K562 (cell line): ENCODE results near the gene GOLT1A. TPM values are rescaled to one million over a fixed set of nuclear protein-coding genes. Genes with fewer than 3 reads are reported as not detected.

ENCODE experiments used
- BCOR ChIP-seq: fragments of 450-650 bp; IDR thresholded peaks from 2 replicates; pipeline ENCODE4 v1.6.1; 2016
- CGGBP1 ChIP-seq: fragments of 250-450 bp; sonication (Bioruptor Pico); IDR thresholded peaks from 2 replicates; pipeline ENCODE4 v1.9.0; 2021; ENCODE audit warnings: mild to moderate bottlenecking
- CUX1 ChIP-seq: fragments of 200-800 bp; sonication (Bioruptor generic); IDR thresholded peaks from 2 replicates; pipeline ENCODE4 v1.6.1; 2016; ENCODE audit warnings: missing genetic modification characterization, missing compliant biosample characterization
- DEAF1 ChIP-seq: fragments of 450-650 bp; formaldehyde crosslinking; IDR thresholded peaks from 2 replicates; pipeline ENCODE4 v1.4.0; 2020; ENCODE audit warnings: mild to moderate bottlenecking, moderate library complexity
- GABPA ChIP-seq: fragments of 200-800 bp; sonication (Bioruptor generic); conservative IDR thresholded peaks from 2 replicates; pipeline ENCODE4 v1.6.1; 2016; ENCODE audit warnings: low read depth, missing genetic modification characterization, missing compliant biosample characterization
- MXD1 ChIP-seq: fragments of 250-450 bp; sonication (Bioruptor Pico); IDR thresholded peaks from 2 replicates; pipeline ENCODE4 v1.8.0; 2021; ENCODE audit warnings: borderline replicate concordance, mild to moderate bottlenecking, moderate library complexity; ENCODE audit not compliant: poor library complexity, severe bottlenecking
- NRF1 ChIP-seq, 2 experiments: fragments of 450-650 bp; IDR thresholded peaks in 1 of 2; conservative IDR thresholded peaks in 1 of 2; 2 replicates each; pipeline ENCODE4 v1.6.1; 2014; ENCODE audit warnings: mild to moderate bottlenecking in 2 of 2
- PKNOX1 ChIP-seq: fragments of 450-650 bp; IDR thresholded peaks from 2 replicates; pipeline ENCODE4 v1.6.1; 2016
- RFX5 ChIP-seq: IDR thresholded peaks from 2 replicates; pipeline ENCODE4 v1.6.1; 2011; ENCODE audit warnings: low read depth, mild to moderate bottlenecking, improper control_type of control experiment, low read length
- RUNX1 ChIP-seq: sonication (generic); IDR thresholded peaks from 2 replicates; pipeline ENCODE4 v1.6.1; 2016; ENCODE audit warnings: antibody characterized with exemption, low read depth
- SAFB ChIP-seq: fragments of 200-400 bp; formaldehyde crosslinking; IDR thresholded peaks from 2 replicates; pipeline ENCODE4 v1.6.1; 2017; ENCODE audit warnings: low read depth, low read length, borderline replicate concordance
- TCF3 ChIP-seq: sonication (generic); formaldehyde crosslinking; IDR thresholded peaks from 2 replicates; pipeline ENCODE4 v1.4.0; 2020; ENCODE audit warnings: mild to moderate bottlenecking, missing genetic modification reagents
- TFE3 ChIP-seq: fragments of 450-650 bp; formaldehyde crosslinking; IDR thresholded peaks from 2 replicates; pipeline ENCODE4 v1.4.0; 2020; ENCODE audit warnings: mild to moderate bottlenecking, mixed read lengths
- ZNF280A ChIP-seq: fragments of 450-650 bp; IDR thresholded peaks from 2 replicates; pipeline ENCODE4 v1.6.1; 2018; ENCODE audit warnings: mild to moderate bottlenecking, low read depth; ENCODE audit not compliant: partially characterized antibody
- ZNF384 ChIP-seq: IDR thresholded peaks from 2 replicates; pipeline ENCODE4 v1.6.1; 2012; ENCODE audit warnings: low read depth, low read length, improper control_type of control experiment
- polyA plus RNA-seq, 8 experiments: library from polyadenylated mRNA; depleted of rRNA in 4 of 8; stranded (reverse) in 5 of 8; unstranded in 3 of 8; fragments of >200 nt; fragmentation: Nextera tagmentation in 2 of 8; fragmentation: Illumina TruSeq in 1 of 8; extraction: Ambion mirVana in 2 of 8; extraction: Trizol in 1 of 8; gene quantifications; 2 replicates each; pipeline versions ENCODE4 v1.2.1 to v1.2.3, GENCODE V29; 2011 to 2014; ENCODE audit warnings: inconsistent platforms in 1 of 8, missing spikeins in 1 of 8
- total RNA-seq, 7 experiments: library from RNA; depleted of rRNA in 6 of 7; stranded (reverse); fragments of >200 nt in 6 of 7; fragmentation: Illumina TruSeq in 2 of 7; extraction: Trizol in 2 of 7; gene quantifications; 2 replicates each; pipeline versions ENCODE4 v1.2.1 to v1.2.3, GENCODE V29; 2011 to 2021; ENCODE audit warnings: low replicate concordance in 1 of 7

Gene GOLT1A
- total and polyA plus RNA-seq, 9 of the 15 experiments (the other 6 are each of a cell fraction or from before 2014, with no cell fraction given): not detected

GRCh38 chr1:204206121-204206520 lies 7.7 kb downstream of the GOLT1A start (continued):
- TF ChIP-seq NRF1 (conservative IDR thresholded peaks at IDR 0.05 in 1 of 2, IDR thresholded peaks at IDR 0.05 in 1 of 2): no peak
- TF ChIP-seq SAFB: no peak
- no peak for TF ChIP-seq BCOR
- TF ChIP-seq ZNF280A: no peak
- TF ChIP-seq DEAF1 (CRISPR knock-in tag): peak; percentile 16; the same call in 1 of the 2 replicates
- no peak for TF ChIP-seq GABPA (tag)
- TF ChIP-seq RUNX1: no peak
- TF ChIP-seq MXD1 (CRISPR knock-in tag): no peak
- no peak for TF ChIP-seq RFX5
- TF ChIP-seq TFE3 (CRISPR knock-in tag): peak; percentile 30; the same call in 1 of the 2 replicates
- no peak for TF ChIP-seq TCF3
- TF ChIP-seq PKNOX1: no peak
- TF ChIP-seq CUX1 (CRISPR knock-in tag): no peak
- TF ChIP-seq CGGBP1 (CRISPR knock-in tag): no peak
- no peak for TF ChIP-seq ZNF384
